Measurements from ENCODE around the gene GPR152. TPM values are rescaled to one million over a fixed set of nuclear protein-coding genes. Genes with fewer than 3 reads are reported as not detected.

The GPR152 gene
- total RNA-seq, 2 donors from 2014 or later, result not detected

DNA sequence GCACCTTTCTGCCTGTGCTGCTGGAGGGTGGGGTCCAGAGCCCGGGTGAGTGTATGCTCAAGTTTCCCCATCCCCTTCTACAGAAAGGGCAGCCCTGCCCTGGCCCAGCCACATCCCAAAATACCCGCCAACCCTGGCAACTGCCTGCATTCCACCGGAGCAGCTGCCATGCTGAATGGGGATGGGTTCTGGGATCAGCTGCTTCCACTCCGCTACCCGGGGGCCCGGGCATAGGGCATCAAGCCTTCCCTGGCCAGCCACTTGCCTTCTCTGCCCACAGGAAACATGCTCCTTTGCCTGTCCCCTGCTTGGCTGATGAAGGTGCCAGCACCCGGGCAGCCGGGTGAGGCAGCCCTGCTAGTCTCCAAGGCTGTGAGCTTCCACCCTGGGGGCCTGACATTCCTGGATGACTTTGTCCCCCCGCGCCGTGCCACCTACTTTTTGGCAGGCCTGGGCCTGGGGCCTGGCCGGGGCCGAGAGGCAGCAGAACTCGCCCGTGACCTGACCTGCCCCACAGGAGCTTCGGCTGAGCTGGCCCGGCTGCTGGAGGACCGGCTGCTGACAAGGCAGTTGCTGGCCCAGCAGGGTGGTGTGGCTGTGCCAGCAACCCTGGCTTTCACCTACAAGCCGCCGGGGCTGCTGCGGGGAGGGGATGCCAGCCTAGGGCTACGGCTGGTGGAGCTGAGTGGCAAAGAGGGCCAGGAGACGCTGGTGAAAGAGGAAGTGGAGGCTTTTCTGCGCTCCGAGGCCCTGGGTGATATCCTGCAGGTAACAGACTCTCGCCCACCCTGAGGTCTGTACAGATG lies 33.9 kb downstream of the GPR152 start:
- no peak overlapping the region for H3K27ac ChIP-seq
- H3K4me1 ChIP-seq (replicated peaks), result peaks cover 11% of the 10 kb centered on the region

DNA sequence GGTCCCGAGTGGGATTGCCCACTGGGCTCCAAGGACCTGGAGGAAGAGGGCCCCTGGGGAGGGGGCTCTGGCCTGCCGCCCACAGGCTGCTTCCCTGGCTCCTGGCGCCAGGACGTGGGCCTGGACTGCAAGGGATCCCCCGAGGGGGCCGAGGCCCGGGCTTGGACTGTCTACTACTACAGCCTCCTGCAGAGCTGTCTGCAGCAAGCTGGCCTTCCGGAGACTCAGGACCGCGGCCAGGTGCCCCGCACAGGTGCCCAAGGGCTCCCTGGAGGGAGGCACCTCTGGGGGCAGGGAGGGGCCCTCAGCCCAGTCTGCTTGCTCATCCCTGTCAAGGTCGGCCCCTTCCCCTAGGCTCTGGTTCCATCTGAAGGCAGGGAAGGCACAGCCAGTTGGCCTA lies 35.1 kb downstream of the GPR152 start:
- peaks cover 11% of the 10 kb centered on the region for H3K4me1 ChIP-seq (replicated peaks)
- no peak overlapping the region for H3K27ac ChIP-seq
- no peak overlapping the region for H3K4me3 ChIP-seq
- intact Hi-C loops (cut with DNase I), result no loop called here
- H3K27me3 ChIP-seq (replicated peaks; ENCODE audit: insufficient read depth), result no peaks in the 10 kb centered on the region
- WGBS, result 82% methylated on average over 12 of the region's 12 CpGs
- DNase-seq (ENCODE audit: low spot score), result no peak
- TF ChIP-seq, protein P1, sequence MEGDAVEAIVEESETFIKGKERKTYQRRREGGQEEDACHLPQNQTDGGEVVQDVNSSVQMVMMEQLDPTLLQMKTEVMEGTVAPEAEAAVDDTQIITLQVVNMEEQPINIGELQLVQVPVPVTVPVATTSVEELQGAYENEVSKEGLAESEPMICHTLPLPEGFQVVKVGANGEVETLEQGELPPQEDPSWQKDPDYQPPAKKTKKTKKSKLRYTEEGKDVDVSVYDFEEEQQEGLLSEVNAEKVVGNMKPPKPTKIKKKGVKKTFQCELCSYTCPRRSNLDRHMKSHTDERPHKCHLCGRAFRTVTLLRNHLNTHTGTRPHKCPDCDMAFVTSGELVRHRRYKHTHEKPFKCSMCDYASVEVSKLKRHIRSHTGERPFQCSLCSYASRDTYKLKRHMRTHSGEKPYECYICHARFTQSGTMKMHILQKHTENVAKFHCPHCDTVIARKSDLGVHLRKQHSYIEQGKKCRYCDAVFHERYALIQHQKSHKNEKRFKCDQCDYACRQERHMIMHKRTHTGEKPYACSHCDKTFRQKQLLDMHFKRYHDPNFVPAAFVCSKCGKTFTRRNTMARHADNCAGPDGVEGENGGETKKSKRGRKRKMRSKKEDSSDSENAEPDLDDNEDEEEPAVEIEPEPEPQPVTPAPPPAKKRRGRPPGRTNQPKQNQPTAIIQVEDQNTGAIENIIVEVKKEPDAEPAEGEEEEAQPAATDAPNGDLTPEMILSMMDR (IDR thresholded peaks at IDR 0.05), result no peak
- TF ChIP-seq POLR2AphosphoS5 (IDR thresholded peaks at IDR 0.05), result no peak
- TF ChIP-seq POLR2A (IDR thresholded peaks at IDR 0.05), result no peak
- H3K36me3 ChIP-seq, result no peaks in the 10 kb centered on the region
- no peaks in the 10 kb centered on the region for H3K9me3 ChIP-seq

More for the DNA sequence above, 33.9 kb downstream of the GPR152 start:
- H3K9me3 ChIP-seq, result no peaks in the 10 kb centered on the region
- no peak for DNase-seq (ENCODE audit: low spot score)
- 62% methylated on average over 26 of the region's 26 CpGs for WGBS
- no peak overlapping the region for H3K4me3 ChIP-seq
- intact Hi-C loops (cut with DNase I), result no loop called here
- TF ChIP-seq POLR2A (IDR thresholded peaks at IDR 0.05), result no peak
- no peaks in the 10 kb centered on the region for H3K27me3 ChIP-seq (replicated peaks; ENCODE audit: insufficient read depth)
- no peaks in the 10 kb centered on the region for H3K36me3 ChIP-seq

DNA sequence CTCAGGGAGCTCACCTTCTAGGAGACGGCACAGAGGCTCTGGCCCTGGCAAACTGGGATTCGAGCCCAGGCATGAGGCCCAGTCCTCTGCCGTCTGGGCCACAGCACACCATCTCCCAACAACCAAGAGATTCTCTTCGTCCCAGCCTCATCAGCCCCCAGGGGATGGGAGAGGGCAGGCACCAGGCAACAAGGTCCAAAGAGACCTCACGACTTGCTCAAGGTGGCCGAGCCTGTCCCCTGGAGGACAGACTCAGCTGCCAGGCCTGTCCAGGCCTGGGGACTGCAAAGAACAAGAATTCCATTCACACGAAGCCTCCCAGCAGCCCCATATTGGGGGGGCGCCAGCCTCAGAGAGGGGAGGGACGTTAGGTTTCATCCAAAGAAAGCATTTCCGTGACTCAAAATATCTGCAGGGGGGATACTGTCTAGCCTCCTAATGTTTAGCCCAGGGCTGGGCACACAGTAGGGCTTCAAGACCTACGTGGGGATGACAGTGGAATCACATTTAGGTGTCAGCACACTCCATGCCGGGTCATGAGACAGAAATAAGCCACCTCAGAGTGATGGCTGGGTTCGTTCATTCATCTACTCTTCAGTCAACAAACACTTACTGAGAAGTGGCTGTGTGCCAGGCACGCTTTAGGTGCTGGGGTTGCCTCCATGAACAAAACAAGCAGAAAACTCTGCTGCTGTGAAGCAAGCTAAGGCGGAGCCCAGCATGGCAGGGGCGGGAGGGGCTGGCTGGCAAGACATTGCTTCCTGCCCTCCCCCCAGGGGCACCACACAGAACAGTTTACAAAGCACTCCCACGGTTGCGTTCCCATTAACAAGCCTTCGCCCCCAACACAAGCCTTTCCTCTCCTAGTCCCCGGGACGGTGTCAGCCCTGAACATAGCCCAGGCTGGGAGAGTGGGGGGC lies 35.9 kb downstream of the GPR152 start:
- WGBS, result 46% methylated on average over 21 of the region's 21 CpGs

DNA sequence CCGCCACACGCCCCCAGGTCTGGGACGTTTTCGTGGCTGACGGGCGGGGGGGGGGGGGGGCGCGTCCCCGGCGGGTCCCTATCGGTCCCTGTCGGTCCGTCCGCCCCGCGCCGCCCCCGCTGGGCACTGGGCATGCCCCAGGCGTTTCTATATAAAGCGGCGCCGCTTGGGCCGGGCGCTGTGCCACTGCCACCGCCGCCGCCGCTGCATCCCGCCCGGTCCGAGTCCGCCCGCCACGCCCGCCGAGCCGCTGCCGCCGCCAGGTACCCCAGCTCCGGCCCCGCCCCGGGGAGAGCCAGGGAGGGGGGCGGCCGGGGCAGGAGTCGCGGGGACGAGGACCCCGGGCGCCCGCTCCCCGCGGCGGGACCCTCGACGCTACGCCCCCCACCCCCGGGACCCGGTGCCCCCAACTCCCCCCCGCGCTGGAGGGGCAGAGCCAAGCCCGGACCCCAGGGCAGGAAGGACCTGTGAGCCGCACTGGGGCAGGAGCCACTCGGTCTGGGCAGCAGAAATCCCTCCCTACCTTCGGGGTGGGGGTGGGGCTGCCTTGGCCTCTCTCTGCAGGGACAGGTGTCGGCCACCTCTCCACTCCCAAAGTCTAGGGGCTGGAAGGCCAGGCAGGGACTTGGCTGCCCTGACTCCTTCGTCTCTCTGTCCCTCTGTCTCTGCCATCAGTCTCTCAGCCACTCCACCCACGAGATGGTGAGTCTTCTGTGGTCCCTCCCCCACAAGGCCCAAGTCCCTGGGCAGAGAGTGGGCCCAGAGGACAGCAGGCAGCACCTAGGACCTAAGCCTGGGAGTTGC lies 36.8 kb downstream of the GPR152 start, which contains the start of gene CARNS1:
CARNS1 (plus strand) TSS at position 178 of the 804 bp plus-strand sequence; CDS start at position 700, 522 bp downstream.
- no peak for TF ChIP-seq POLR2A (IDR thresholded peaks at IDR 0.05)
- TF ChIP-seq, protein P1 (IDR thresholded peaks at IDR 0.05), result no peak
- no peak for TF ChIP-seq POLR2AphosphoS5 (IDR thresholded peaks at IDR 0.05)
- Histone ChIP-seq H3K9me3 (no peaks in the 10 kb centered on the region), H3K27ac (no peak within 1 kb of the TSS), H3K27me3 (replicated peaks; ENCODE audit: insufficient read depth) (no peaks in the 10 kb centered on the region), H3K36me3 (no peaks in the 10 kb centered on the region), H3K4me3 (peak within 1 kb of the TSS; percentile 18 to 30), H3K4me1 (replicated peaks) (peaks cover 11% of the 10 kb centered on the region)
- WGBS, result 4% methylated on average over 26 of the region's 67 CpGs
- no peak for DNase-seq (ENCODE audit: low spot score)
- intact Hi-C loops (cut with DNase I), result no loop called here

More for the DNA sequence above, 35.9 kb downstream of the GPR152 start:
- Histone ChIP-seq H3K27me3 (replicated peaks; ENCODE audit: insufficient read depth) (no peaks in the 10 kb centered on the region), H3K4me3 (no peak overlapping the region), H3K36me3 (no peaks in the 10 kb centered on the region), H3K27ac (no peak overlapping the region), H3K9me3 (no peaks in the 10 kb centered on the region), H3K4me1 (replicated peaks) (peaks cover 11% of the 10 kb centered on the region)
- intact Hi-C loops (cut with DNase I), result no loop called here
- peak; percentile 44 for DNase-seq (ENCODE audit: low spot score)
- TF ChIP-seq POLR2AphosphoS5 (IDR thresholded peaks at IDR 0.05), result no peak
- TF ChIP-seq, protein P1 (IDR thresholded peaks at IDR 0.05), result no peak
- no peak for TF ChIP-seq POLR2A (IDR thresholded peaks at IDR 0.05)
